ENCODE results near the gene PLEKHA1.

PLEKHA1 gene

GRCh38 chr10:122407375-122408125 is 33.0 kb downstream of the PLEKHA1 start:
- H3K4me2 ChIP-seq (ENCODE audit: low read length), result no peak overlapping the region

GRCh38 chr10:122413327-122413726 is 38.8 kb downstream of the PLEKHA1 start:
- H3K4me2 ChIP-seq (ENCODE audit: low read length), result no peak overlapping the region
- no peaks in the 10 kb centered on the region for H3F3A ChIP-seq (ENCODE audit: insufficient read depth, low read length)
- no peak overlapping the region for H2AFZ ChIP-seq (ENCODE audit: low read length)
- no peak overlapping the region for H3K4me3 ChIP-seq (ENCODE audit: low read depth, low read length, poor library complexity, severe bottlenecking)
- H3K9me2 ChIP-seq (ENCODE audit: low read depth, low read length), result no peaks in the 10 kb centered on the region
- H3K36me3 ChIP-seq (ENCODE audit: insufficient read depth, low read length), result no peaks in the 10 kb centered on the region
- no peak overlapping the region for H3K27ac ChIP-seq (ENCODE audit: low read depth, low read length, poor library complexity, severe bottlenecking)
- no peaks in the 10 kb centered on the region for H3K4me1 ChIP-seq (ENCODE audit: insufficient read depth, low read length, severe bottlenecking)
- no peaks in the 10 kb centered on the region for H3K9me3 ChIP-seq (ENCODE audit: low read length)
- H3K27me3 ChIP-seq (ENCODE audit: insufficient read depth, low read length), result no peaks in the 10 kb centered on the region
- H3K9ac ChIP-seq (ENCODE audit: low read length), result no peak overlapping the region
- H4K20me1 ChIP-seq (ENCODE audit: insufficient read depth, low read length), result no peaks in the 10 kb centered on the region
- no peaks in the 10 kb centered on the region for H3K79me2 ChIP-seq (ENCODE audit: insufficient read depth, low read length)
- no peak for TF ChIP-seq CTCF (IDR thresholded peaks at IDR 0.05; ENCODE audit: low read length)
- no peak for TF ChIP-seq EZH2 (IDR thresholded peaks at IDR 0.05; ENCODE audit: borderline replicate concordance, low read length)

More at GRCh38 chr10:122407375-122408125, 33.0 kb downstream of the PLEKHA1 start:
- H3K79me2 ChIP-seq (ENCODE audit: insufficient read depth, low read length), result no peaks in the 10 kb centered on the region
- H3K9me2 ChIP-seq (ENCODE audit: low read depth, low read length), result no peaks in the 10 kb centered on the region
- no peak overlapping the region for H2AFZ ChIP-seq (ENCODE audit: low read length)
- H3K9ac ChIP-seq (ENCODE audit: low read length), result no peak overlapping the region
- H3K9me3 ChIP-seq (ENCODE audit: low read length), result no peaks in the 10 kb centered on the region
- H4K20me1 ChIP-seq (ENCODE audit: insufficient read depth, low read length), result no peaks in the 10 kb centered on the region
- no peak for TF ChIP-seq CTCF (IDR thresholded peaks at IDR 0.05; ENCODE audit: low read length)
- no peak for TF ChIP-seq EZH2 (IDR thresholded peaks at IDR 0.05; ENCODE audit: borderline replicate concordance, low read length)
- no peaks in the 10 kb centered on the region for H3F3A ChIP-seq (ENCODE audit: insufficient read depth, low read length)
- H3K27me3 ChIP-seq (ENCODE audit: insufficient read depth, low read length), result no peaks in the 10 kb centered on the region; the same call in 1 of the 2 replicates
- no peaks in the 10 kb centered on the region for H3K4me1 ChIP-seq (ENCODE audit: insufficient read depth, low read length, severe bottlenecking)
- H3K27ac ChIP-seq (ENCODE audit: low read depth, low read length, poor library complexity, severe bottlenecking), result no peak overlapping the region
- H3K36me3 ChIP-seq (ENCODE audit: insufficient read depth, low read length), result no peaks in the 10 kb centered on the region
- no peak overlapping the region for H3K4me3 ChIP-seq (ENCODE audit: low read depth, low read length, poor library complexity, severe bottlenecking)

GRCh38 chr10:122417667-122418066 is 43.2 kb downstream of the PLEKHA1 start:
- Histone ChIP-seq H3F3A (ENCODE audit: insufficient read depth, low read length) (no peaks in the 10 kb centered on the region), H3K79me2 (ENCODE audit: insufficient read depth, low read length) (no peaks in the 10 kb centered on the region), H3K27ac (ENCODE audit: low read depth, low read length, poor library complexity, severe bottlenecking) (no peak overlapping the region), H3K9me2 (ENCODE audit: low read depth, low read length) (no peaks in the 10 kb centered on the region), H3K9ac (ENCODE audit: low read length) (no peak overlapping the region), H3K27me3 (ENCODE audit: insufficient read depth, low read length) (no peaks in the 10 kb centered on the region), H3K9me3 (ENCODE audit: low read length) (no peaks in the 10 kb centered on the region), H3K4me1 (ENCODE audit: insufficient read depth, low read length, severe bottlenecking) (no peaks in the 10 kb centered on the region), H3K36me3 (ENCODE audit: insufficient read depth, low read length) (no peaks in the 10 kb centered on the region), H2AFZ (ENCODE audit: low read length) (no peak overlapping the region), H4K20me1 (ENCODE audit: insufficient read depth, low read length) (no peaks in the 10 kb centered on the region), H3K4me3 (ENCODE audit: low read depth, low read length, poor library complexity, severe bottlenecking) (no peak overlapping the region), H3K4me2 (ENCODE audit: low read length) (no peak overlapping the region)
- TF ChIP-seq CTCF (IDR thresholded peaks at IDR 0.05; ENCODE audit: low read length), result no peak
- TF ChIP-seq EZH2 (IDR thresholded peaks at IDR 0.05; ENCODE audit: borderline replicate concordance, low read length), result no peak

Data from OCI-LY1 (cell line).